Neural cell (in vitro differentiated cells): Measurements from ENCODE around the gene STC2. TPM values are rescaled to one million over a fixed set of nuclear protein-coding genes. Genes with fewer than 3 reads are reported as not detected.

Experiments
- H2AFZ ChIP-seq: fragments of 200-600, 300-800 bp; sonication (generic), shearing (Covaris generic); 2 replicates; pipeline ENCODE4 v1.6.0; 2014; ENCODE audit warnings: low read depth, mild to moderate bottlenecking, antibody characterized with exemption, low read length, moderate library complexity
- H3F3A ChIP-seq: fragments of 200-600 bp; shearing (Covaris generic); 2 replicates; pipeline ENCODE4 v1.6.1; 2016; ENCODE audit warnings: mild to moderate bottlenecking, moderate library complexity, mixed read lengths, antibody characterized with exemption, low read length; ENCODE audit not compliant: insufficient read depth, poor library complexity, severe bottlenecking
- H3K27ac ChIP-seq: fragments of 200-600, 300-800 bp; sonication (generic), shearing (Covaris generic); 2 replicates; pipeline ENCODE4 v1.5.1; 2014; ENCODE audit warnings: mild to moderate bottlenecking, low read length, moderate library complexity
- H3K27me3 ChIP-seq: fragments of 300-800, 200-600 bp; sonication (generic), shearing (Covaris generic); 2 replicates; pipeline ENCODE4 v1.6.0; 2014; ENCODE audit warnings: mild to moderate bottlenecking, low read depth, low read length, moderate library complexity; ENCODE audit not compliant: insufficient read depth
- H3K36me3 ChIP-seq: fragments of 300-800, 200-600 bp; sonication (generic), shearing (Covaris generic); 2 replicates; pipeline ENCODE4 v1.5.1; 2014; ENCODE audit warnings: mild to moderate bottlenecking, antibody characterized with exemption, low read length, moderate library complexity; ENCODE audit not compliant: insufficient read depth
- H3K4me2 ChIP-seq: fragments of 300-800, 200-600 bp; sonication (generic), shearing (Covaris generic); 2 replicates; pipeline ENCODE4 v1.6.0; 2014; ENCODE audit warnings: mild to moderate bottlenecking, low read length
- H3K4me3 ChIP-seq: fragments of 300-800, 200-600 bp; sonication (generic), shearing (Covaris generic); 2 replicates; pipeline ENCODE4 v1.5.1; 2014; ENCODE audit warnings: mild to moderate bottlenecking, low read length, moderate library complexity
- H3K79me2 ChIP-seq: fragments of 200-600 bp; shearing (Covaris generic); replicated peaks from 2 replicates; pipeline ENCODE4 v1.6.0; 2014; ENCODE audit warnings: mild to moderate bottlenecking, low read length, moderate library complexity; ENCODE audit not compliant: insufficient read depth
- H3K9ac ChIP-seq: fragments of 300-800, 200-600 bp; sonication (generic), shearing (Covaris generic); 2 replicates; pipeline ENCODE4 v1.6.1; 2016; ENCODE audit warnings: mild to moderate bottlenecking, low read length, mixed read lengths
- H3K9me2 ChIP-seq: fragments of 200-600 bp; shearing (Covaris generic); 2 replicates; pipeline ENCODE4 v1.6.1; 2016; ENCODE audit warnings: mild to moderate bottlenecking, low read length, mixed read lengths; ENCODE audit not compliant: insufficient read depth
- H3K9me3 ChIP-seq: fragments of 200-600, 300-800 bp; sonication (generic), shearing (Covaris generic); 2 replicates; pipeline ENCODE4 v1.6.1; 2016; ENCODE audit warnings: mild to moderate bottlenecking, mixed run types, low read length, moderate library complexity, mixed read lengths
- H4K20me1 ChIP-seq: fragments of 200-600 bp; shearing (Covaris generic); 2 replicates; pipeline ENCODE4 v1.6.1; 2016; ENCODE audit warnings: mild to moderate bottlenecking, mixed run types; ENCODE audit not compliant: insufficient read depth
- EP300 ChIP-seq: fragments of 450-650 bp; conservative IDR thresholded peaks from 2 replicates; pipeline ENCODE4 v1.6.1; 2014; ENCODE audit warnings: antibody characterized with exemption, mild to moderate bottlenecking, moderate library complexity; ENCODE audit not compliant: poor library complexity, severe bottlenecking
- EZH2 ChIP-seq: fragments of 200-600, 300-800 bp; shearing (Covaris generic), sonication (generic); IDR thresholded peaks from 2 replicates; pipeline ENCODE4 v1.6.1; 2014; ENCODE audit warnings: antibody characterized with exemption, low read length, borderline replicate concordance, mild to moderate bottlenecking; ENCODE audit not compliant: insufficient read depth, poor library complexity, severe bottlenecking
- MXI1 ChIP-seq: fragments of 450-650 bp; conservative IDR thresholded peaks from 2 replicates; pipeline ENCODE4 v1.6.1; 2014; ENCODE audit warnings: antibody characterized with exemption, mild to moderate bottlenecking; ENCODE audit not compliant: poor library complexity, severe bottlenecking
- POLR2AphosphoS5 ChIP-seq: IDR thresholded peaks from 2 replicates; pipeline ENCODE4 v1.6.1; 2012
- RAD21 ChIP-seq: fragments of 450-650 bp; conservative IDR thresholded peaks from 2 replicates; pipeline ENCODE4 v1.6.1; 2014; ENCODE audit warnings: antibody characterized with exemption, mild to moderate bottlenecking, moderate library complexity
- SMC3 ChIP-seq: fragments of 450-650 bp; conservative IDR thresholded peaks from 2 replicates; pipeline ENCODE4 v1.6.1; 2014; ENCODE audit warnings: antibody characterized with exemption, mild to moderate bottlenecking, moderate library complexity; ENCODE audit not compliant: poor library complexity
- TAF1 ChIP-seq: IDR thresholded peaks from 2 replicates; pipeline ENCODE4 v1.6.1; 2012; ENCODE audit warnings: low read depth
- polyA plus RNA-seq: library from polyadenylated mRNA; depleted of rRNA; stranded (reverse); fragments of >200 nt; gene quantifications from 2 replicates; pipeline ENCODE4 v1.2.3, GENCODE V29; 2014
- TF ChIP-seq, protein P1 (sequence below): fragments of 450-650 bp; IDR thresholded peaks from 2 replicates; pipeline ENCODE4 v1.5.1; 2014; ENCODE audit warnings: antibody characterized with exemption, mild to moderate bottlenecking, moderate library complexity; ENCODE audit not compliant: poor library complexity, severe bottlenecking
- TF ChIP-seq, protein P2 (sequence below): IDR thresholded peaks from 2 replicates; pipeline ENCODE4 v1.6.1; 2012; ENCODE audit warnings: borderline replicate concordance

The STC2 gene
- polyA plus RNA-seq, 1 donor from 2014 or later = 0.09 TPM

DNA sequence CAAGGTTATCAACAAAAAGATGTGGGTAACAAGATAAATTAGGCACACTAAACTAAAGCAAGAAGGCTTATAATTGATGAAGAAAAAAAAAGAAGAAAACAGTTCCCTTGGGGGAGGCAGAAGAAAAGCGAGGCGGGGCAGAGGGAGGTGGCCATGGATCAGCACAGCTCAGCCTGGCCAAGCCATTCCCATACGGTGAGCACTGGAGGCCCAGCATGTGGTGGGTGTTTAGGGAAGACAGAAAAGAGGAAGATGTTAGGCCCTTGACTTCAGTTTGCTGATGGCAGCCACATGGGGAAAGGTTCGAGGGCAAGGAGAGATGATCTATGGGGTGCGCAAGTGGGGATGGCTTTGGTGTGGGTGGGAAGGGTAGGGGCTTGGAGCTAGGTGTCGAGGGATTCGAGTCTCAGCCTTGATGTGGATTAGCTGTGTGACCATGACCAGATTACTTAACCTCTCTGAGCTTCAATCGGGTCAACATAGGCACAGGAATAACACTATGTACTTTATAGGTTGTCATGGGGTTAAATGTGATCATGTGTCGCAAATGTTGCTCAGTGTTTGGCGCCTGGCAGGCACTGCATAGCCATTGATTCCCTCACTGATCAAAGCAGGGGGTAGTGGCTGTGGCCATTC, 10.3 kb upstream of the STC2 start:
- Histone ChIP-seq H3K9me3 (no peaks in the 10 kb centered on the region), H3K4me2 (no peak overlapping the region), H3K27ac (no peak overlapping the region), H3K4me3 (no peak overlapping the region), H3K9me2 (no peaks in the 10 kb centered on the region), H3K9ac (no peak overlapping the region), H3K79me2 (no peaks in the 10 kb centered on the region), H2AFZ (no peak overlapping the region), H4K20me1 (no peaks in the 10 kb centered on the region), H3K36me3 (no peaks in the 10 kb centered on the region), H3F3A (no peaks in the 10 kb centered on the region), H3K27me3 (no peaks in the 10 kb centered on the region)
- TF ChIP-seq TAF1 (no peak), EZH2 (no peak), POLR2AphosphoS5 (no peak), MXI1 (no peak), EP300 (no peak), SMC3 (no peak), RAD21 (no peak)
- TF ChIP-seq, protein P1, sequence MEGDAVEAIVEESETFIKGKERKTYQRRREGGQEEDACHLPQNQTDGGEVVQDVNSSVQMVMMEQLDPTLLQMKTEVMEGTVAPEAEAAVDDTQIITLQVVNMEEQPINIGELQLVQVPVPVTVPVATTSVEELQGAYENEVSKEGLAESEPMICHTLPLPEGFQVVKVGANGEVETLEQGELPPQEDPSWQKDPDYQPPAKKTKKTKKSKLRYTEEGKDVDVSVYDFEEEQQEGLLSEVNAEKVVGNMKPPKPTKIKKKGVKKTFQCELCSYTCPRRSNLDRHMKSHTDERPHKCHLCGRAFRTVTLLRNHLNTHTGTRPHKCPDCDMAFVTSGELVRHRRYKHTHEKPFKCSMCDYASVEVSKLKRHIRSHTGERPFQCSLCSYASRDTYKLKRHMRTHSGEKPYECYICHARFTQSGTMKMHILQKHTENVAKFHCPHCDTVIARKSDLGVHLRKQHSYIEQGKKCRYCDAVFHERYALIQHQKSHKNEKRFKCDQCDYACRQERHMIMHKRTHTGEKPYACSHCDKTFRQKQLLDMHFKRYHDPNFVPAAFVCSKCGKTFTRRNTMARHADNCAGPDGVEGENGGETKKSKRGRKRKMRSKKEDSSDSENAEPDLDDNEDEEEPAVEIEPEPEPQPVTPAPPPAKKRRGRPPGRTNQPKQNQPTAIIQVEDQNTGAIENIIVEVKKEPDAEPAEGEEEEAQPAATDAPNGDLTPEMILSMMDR = no peak
- TF ChIP-seq, protein P2, sequence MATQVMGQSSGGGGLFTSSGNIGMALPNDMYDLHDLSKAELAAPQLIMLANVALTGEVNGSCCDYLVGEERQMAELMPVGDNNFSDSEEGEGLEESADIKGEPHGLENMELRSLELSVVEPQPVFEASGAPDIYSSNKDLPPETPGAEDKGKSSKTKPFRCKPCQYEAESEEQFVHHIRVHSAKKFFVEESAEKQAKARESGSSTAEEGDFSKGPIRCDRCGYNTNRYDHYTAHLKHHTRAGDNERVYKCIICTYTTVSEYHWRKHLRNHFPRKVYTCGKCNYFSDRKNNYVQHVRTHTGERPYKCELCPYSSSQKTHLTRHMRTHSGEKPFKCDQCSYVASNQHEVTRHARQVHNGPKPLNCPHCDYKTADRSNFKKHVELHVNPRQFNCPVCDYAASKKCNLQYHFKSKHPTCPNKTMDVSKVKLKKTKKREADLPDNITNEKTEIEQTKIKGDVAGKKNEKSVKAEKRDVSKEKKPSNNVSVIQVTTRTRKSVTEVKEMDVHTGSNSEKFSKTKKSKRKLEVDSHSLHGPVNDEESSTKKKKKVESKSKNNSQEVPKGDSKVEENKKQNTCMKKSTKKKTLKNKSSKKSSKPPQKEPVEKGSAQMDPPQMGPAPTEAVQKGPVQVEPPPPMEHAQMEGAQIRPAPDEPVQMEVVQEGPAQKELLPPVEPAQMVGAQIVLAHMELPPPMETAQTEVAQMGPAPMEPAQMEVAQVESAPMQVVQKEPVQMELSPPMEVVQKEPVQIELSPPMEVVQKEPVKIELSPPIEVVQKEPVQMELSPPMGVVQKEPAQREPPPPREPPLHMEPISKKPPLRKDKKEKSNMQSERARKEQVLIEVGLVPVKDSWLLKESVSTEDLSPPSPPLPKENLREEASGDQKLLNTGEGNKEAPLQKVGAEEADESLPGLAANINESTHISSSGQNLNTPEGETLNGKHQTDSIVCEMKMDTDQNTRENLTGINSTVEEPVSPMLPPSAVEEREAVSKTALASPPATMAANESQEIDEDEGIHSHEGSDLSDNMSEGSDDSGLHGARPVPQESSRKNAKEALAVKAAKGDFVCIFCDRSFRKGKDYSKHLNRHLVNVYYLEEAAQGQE = no peak

DNA sequence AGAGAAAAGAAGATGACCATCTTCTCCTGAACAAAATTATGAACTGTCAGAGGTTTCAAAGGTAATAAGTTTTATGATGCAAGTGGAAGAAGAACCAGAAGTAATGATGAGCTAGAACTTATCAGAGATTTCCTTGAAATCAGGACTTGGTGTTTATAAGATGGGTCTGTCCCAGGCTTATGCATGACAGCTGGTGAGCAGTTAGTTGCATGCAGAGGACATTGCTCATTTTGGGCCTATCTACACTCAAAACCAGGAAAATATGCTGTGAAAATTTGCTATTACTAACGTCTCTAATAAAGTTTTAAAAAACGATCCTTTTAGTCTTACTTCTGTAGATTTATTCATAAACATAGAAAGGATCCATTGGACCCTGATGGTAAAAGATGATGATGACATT, 6.6 kb upstream of the STC2 start:
- no peaks in the 10 kb centered on the region for H3F3A ChIP-seq
- no peaks in the 10 kb centered on the region for H3K79me2 ChIP-seq
- no peak overlapping the region for H3K27ac ChIP-seq
- H3K36me3 ChIP-seq = no peaks in the 10 kb centered on the region
- TF ChIP-seq, protein P2 = no peak
- TF ChIP-seq EP300 (no peak), SMC3 (no peak), TAF1 (no peak), RAD21 (no peak), EZH2 (no peak), MXI1 (no peak), POLR2AphosphoS5 (no peak)
- TF ChIP-seq, protein P1 = no peak
- peaks cover 20% of the 10 kb centered on the region for H3K27me3 ChIP-seq
- H3K4me2 ChIP-seq = no peak overlapping the region
- no peak overlapping the region for H2AFZ ChIP-seq
- H4K20me1 ChIP-seq = no peaks in the 10 kb centered on the region
- H3K9me2 ChIP-seq = no peaks in the 10 kb centered on the region
- no peak overlapping the region for H3K9ac ChIP-seq
- no peak overlapping the region for H3K4me3 ChIP-seq
- H3K9me3 ChIP-seq = no peaks in the 10 kb centered on the region
